T-helper 17 cell (primary cell): ENCODE results near the gene LRRC28. TPM values are rescaled to one million over a fixed set of nuclear protein-coding genes. Genes with fewer than 3 reads are reported as not detected.

ENCODE experiments used
- ATAC-seq: fragments of 150-1000 bp; cut with Tn5 transposase; 2 replicates; pipeline ENCODE4 v1.10.0; 2021; ENCODE audit warnings: mild to moderate bottlenecking, moderate library complexity
- DNase-seq, 3 donors: peaks; one replicate each; pipeline versions ENCODE4 v3.0.0 to v3.0.0-alpha.2; 2020 to 2021
- H3K9me3 ChIP-seq: one replicate; pipeline ENCODE4 v1.7.0; 2013; ENCODE audit warnings: low read length, mild to moderate bottlenecking; ENCODE audit not compliant: control insufficient read depth, poor library complexity, severe bottlenecking
- H3K27ac Mint-ChIP-seq: one replicate; pipeline ENCODE4 v1.8.0; 2022; ENCODE audit warnings: mild to moderate bottlenecking, moderate library complexity, mixed read lengths
- H3K27me3 Mint-ChIP-seq: one replicate; pipeline ENCODE4 v1.8.0; 2022; ENCODE audit warnings: mixed read lengths
- H3K36me3 Mint-ChIP-seq: one replicate; pipeline ENCODE4 v1.8.0; 2022; ENCODE audit warnings: low read depth, mixed read lengths
- H3K4me1 Mint-ChIP-seq: one replicate; pipeline ENCODE4 v1.8.0; 2022; ENCODE audit warnings: mild to moderate bottlenecking, mixed read lengths
- H3K4me3 Mint-ChIP-seq: one replicate; pipeline ENCODE4 v1.8.0; 2022; ENCODE audit warnings: mild to moderate bottlenecking, moderate library complexity, mixed read lengths
- total RNA-seq, 4 donors: library from RNA in 2 of 4; stranded (reverse) in 2 of 4; gene quantifications; one replicate each; pipeline ENCODE4 v1.2.3 and lab custom pipeline; 2022 to 2026

The LRRC28 gene
- total RNA-seq, 2 donors from 2014 or later, result 12.6 to 15.6 TPM

DNA sequence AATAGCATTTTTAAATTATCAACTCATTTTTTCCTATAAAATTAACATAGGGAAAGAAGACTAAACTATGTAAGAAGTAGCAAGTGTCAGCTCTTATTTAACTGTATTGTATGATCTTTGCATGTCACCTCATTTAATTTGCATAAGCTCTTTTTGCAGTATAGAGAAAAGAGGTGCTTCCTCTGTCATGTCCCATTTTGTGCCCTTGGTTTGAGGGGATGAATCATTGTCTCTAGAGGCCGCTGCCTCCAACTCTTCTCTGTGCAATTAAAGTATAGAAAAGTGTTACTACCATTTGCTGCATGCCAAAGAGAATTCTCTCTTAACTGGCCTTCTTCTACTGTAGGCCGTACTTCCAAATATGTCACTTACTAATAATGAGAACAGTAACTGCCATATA lies 93.4 kb downstream of the LRRC28 start:
- H3K9me3 ChIP-seq, result no peaks in the 10 kb centered on the region
- no peak for ATAC-seq
- Mint-ChIP-seq H3K4me3 (no peak overlapping the region), H3K27ac (no peak overlapping the region), H3K4me1 (peaks cover 5% of the 10 kb centered on the region), H3K27me3 (no peaks in the 10 kb centered on the region), H3K36me3 (no peaks in the 10 kb centered on the region)
- no peak for DNase-seq

DNA sequence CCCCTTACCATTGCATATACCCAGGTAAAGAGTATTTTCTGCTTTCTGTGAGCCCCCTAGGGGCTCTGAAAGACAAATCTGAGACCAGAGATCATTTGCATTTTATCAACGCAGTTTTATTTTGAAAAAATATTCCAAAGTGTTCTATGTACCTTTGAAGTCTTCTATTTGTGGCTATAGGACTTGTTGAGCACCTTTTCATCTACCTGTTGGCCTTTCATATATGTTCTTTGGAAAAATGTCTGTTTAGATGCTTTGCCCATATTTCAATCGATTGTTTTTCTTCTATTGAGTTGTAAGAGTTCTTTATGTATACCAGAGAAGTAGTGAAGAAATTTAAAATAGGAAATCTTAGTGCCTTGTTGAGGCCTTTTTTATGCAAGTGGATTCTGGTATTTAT lies 94.0 kb downstream of the LRRC28 start:
- Mint-ChIP-seq H3K27ac (no peak overlapping the region), H3K36me3 (no peaks in the 10 kb centered on the region), H3K27me3 (no peaks in the 10 kb centered on the region), H3K4me3 (no peak overlapping the region), H3K4me1 (peaks cover 5% of the 10 kb centered on the region)
- no peaks in the 10 kb centered on the region for H3K9me3 ChIP-seq
- DNase-seq (no peak), ATAC-seq (no peak)

DNA sequence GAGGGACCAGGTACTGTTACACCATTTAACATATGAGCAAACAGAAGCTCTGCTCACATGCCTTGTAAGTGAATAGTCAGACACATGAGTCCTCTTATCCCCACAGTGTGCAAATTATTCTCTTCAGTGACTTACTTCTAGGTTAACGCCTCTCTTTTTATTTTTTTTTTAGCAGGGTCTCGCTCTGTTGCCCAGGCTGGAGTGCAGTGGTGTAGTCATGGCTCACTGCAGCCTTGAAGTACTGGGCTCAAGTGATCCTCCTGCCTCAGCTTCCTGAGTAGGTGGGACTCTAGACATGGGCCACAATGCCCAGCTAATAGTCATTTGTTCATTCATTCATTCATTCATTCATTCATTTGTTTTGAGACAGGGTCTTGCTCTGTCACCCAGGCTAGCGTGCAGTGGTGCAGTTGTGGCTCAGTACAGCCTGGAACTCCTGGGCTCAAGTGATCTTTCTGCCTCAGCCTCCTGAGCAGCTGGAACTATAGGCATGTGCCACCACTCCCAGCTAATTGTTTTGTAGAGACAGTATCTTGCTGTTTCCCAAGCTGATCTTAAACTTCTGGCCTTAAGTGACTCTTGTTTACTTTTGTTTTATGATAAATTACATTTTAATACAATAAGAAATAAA lies 94.7 kb downstream of the LRRC28 start:
- no peaks in the 10 kb centered on the region for H3K9me3 ChIP-seq
- ATAC-seq, result no peak
- peak overlapping the region; percentile 68 for H3K27ac Mint-ChIP-seq
- H3K27me3 Mint-ChIP-seq, result no peaks in the 10 kb centered on the region
- H3K36me3 Mint-ChIP-seq, result no peaks in the 10 kb centered on the region
- peaks cover 5% of the 10 kb centered on the region for H3K4me1 Mint-ChIP-seq
- H3K4me3 Mint-ChIP-seq, result no peak overlapping the region
- no peak for DNase-seq

DNA sequence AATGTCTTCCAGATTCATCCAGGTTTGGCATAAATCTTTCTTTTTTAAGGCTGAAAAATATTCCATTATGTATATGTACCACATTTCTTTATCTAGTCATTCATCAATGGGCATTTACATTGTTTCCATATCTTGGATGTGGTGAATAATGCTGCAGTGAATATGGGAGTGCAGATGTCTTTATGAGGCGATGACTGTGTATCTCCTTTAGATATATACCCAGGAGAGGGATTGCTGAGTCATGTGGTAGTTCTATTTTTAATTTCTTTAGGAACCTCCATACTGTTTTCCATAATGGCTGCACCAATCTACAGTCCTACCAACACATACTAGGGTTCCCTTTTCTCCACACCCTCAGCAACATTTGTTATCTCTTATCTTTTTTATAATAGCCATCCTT lies 96.3 kb downstream of the LRRC28 start:
- H3K9me3 ChIP-seq, result no peaks in the 10 kb centered on the region
- no peak for ATAC-seq
- no peak for DNase-seq
- no peak overlapping the region for H3K27ac Mint-ChIP-seq
- H3K27me3 Mint-ChIP-seq, result no peaks in the 10 kb centered on the region
- H3K4me3 Mint-ChIP-seq, result no peak overlapping the region
- H3K4me1 Mint-ChIP-seq, result peaks cover 5% of the 10 kb centered on the region
- H3K36me3 Mint-ChIP-seq, result no peaks in the 10 kb centered on the region

DNA sequence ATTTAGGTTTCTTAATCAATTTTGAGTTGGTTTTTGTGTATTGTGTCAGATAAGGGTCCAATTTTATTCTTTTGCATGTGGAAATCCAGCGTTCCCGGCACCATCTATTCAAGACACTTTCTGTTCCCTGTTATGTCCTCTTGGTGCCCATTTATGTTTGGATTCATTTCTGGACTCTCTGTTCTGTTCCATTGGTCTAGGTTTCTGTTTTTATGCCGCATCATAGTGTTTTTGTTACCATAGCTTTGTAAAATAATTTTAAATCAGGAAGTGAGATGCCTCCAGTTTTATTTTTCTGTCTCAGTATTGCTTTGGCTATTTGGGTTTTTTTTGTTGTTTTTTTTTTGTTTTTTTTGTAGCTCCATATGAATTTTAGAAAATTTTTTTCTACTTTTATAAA lies 97.1 kb downstream of the LRRC28 start:
- no peak for ATAC-seq
- no peaks in the 10 kb centered on the region for H3K9me3 ChIP-seq
- no peaks in the 10 kb centered on the region for H3K36me3 Mint-ChIP-seq
- H3K4me3 Mint-ChIP-seq, result no peak overlapping the region
- DNase-seq, result no peak
- H3K4me1 Mint-ChIP-seq, result peaks cover 5% of the 10 kb centered on the region
- no peak overlapping the region for H3K27ac Mint-ChIP-seq
- no peaks in the 10 kb centered on the region for H3K27me3 Mint-ChIP-seq

DNA sequence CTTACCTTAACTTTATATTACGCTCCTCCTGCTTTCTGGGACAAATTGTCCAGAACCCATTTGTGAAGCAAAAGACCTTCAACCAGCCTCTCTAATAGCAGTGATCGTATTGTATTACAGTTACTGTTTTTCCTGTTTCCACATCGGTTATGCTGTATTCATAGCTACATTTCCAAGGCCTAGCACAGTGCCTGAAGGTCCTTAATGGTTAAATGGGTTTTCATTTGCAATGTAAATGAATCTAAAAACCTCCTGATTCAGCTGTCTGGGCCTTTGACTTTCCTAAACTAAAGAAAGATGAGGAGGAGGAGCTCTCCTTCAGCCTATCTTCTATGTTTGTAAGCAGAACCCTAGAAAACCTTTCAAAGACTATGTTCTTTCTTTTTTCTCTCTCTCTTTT lies 99.1 kb downstream of the LRRC28 start:
- no peaks in the 10 kb centered on the region for H3K4me1 Mint-ChIP-seq
- no peaks in the 10 kb centered on the region for H3K36me3 Mint-ChIP-seq
- H3K27ac Mint-ChIP-seq, result no peak overlapping the region
- no peaks in the 10 kb centered on the region for H3K9me3 ChIP-seq
- H3K4me3 Mint-ChIP-seq, result no peak overlapping the region
- H3K27me3 Mint-ChIP-seq, result no peaks in the 10 kb centered on the region
- ATAC-seq (no peak), DNase-seq (no peak)

DNA sequence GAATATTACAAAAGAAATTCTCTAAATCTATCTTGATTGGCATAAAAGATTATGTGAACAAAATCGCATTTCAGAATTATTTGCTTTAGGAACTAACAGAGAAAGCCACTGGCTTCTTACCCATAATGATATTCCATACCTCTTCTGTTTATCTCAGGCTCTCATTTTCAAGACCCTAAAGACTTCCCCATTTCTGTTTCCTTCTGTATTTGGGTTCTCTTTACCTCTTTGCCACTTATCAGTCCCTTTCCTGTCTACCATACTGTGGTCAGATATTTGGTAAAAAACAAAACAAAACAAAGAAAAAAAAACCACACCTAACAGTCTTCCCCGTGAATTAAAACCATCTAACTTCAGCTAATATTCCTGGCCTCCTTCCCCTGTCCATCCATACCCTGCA lies 108.5 kb downstream of the LRRC28 start:
- Mint-ChIP-seq H3K27ac (no peak overlapping the region), H3K4me1 (peaks cover 5% of the 10 kb centered on the region), H3K4me3 (no peak overlapping the region), H3K27me3 (no peaks in the 10 kb centered on the region), H3K36me3 (peaks cover 3% of the 10 kb centered on the region)
- no peaks in the 10 kb centered on the region for H3K9me3 ChIP-seq
- DNase-seq (no peak), ATAC-seq (no peak)

DNA sequence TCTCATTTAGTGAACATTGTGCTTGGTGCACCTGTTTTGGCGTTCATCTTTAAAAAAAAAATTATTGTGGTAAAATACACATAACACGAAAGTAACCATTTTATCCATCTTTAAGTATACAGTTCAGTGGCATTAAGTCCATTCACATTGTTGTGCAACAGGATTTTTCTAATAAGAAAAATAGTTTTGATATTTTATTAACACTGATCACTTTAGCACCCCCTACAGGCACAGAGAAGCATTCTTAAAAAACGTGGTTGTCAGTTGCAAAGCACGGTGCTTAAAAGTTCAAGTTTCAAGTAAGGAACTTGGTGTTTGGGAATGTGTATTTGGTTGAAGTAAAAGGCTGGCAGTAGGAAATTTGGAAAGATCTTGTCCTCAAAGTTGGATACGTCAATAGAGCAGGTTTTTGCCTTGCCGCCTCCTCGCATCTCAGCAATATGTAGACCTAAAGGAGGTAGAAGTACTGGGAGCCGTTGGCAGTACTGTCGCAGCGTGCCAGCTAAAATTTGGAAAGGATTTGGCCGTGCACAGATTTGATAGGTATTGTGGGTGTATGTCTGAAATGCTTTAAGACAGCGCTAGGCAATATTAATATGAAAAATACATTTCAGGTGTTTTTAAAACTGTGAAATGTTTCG lies 110.4 kb downstream of the LRRC28 start:
- peaks cover 3% of the 10 kb centered on the region for H3K9me3 ChIP-seq
- Mint-ChIP-seq H3K36me3 (peaks cover 8% of the 10 kb centered on the region), H3K27ac (no peak overlapping the region), H3K27me3 (no peaks in the 10 kb centered on the region), H3K4me3 (no peak overlapping the region), H3K4me1 (peaks cover 5% of the 10 kb centered on the region)
- DNase-seq, result no peak
- no peak for ATAC-seq

DNA sequence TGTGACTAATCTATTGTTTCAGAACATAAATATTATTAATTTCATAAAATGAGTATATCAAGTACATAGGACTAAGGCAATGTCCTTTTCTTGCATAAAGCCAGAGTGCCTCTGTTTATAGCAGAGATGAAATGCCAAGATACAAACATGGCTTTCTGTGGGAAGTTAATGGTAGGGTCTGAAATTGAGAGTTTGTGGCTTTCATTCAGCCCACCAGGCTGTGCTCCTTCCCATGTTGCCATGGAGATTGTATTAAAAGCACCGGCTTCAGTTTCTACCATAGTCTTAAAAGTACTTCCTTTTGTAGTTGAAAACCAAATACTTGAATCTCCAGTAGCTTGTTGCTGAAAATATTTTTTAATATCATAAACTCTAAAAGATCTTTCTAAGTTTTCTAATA lies 114.0 kb downstream of the LRRC28 start:
- no peak for DNase-seq
- no peak overlapping the region for H3K4me3 Mint-ChIP-seq
- H3K27me3 Mint-ChIP-seq, result no peaks in the 10 kb centered on the region
- H3K27ac Mint-ChIP-seq, result no peak overlapping the region
- no peaks in the 10 kb centered on the region for H3K4me1 Mint-ChIP-seq
- H3K36me3 Mint-ChIP-seq, result peaks cover 9% of the 10 kb centered on the region
- peaks cover 3% of the 10 kb centered on the region for H3K9me3 ChIP-seq
- no peak for ATAC-seq

DNA sequence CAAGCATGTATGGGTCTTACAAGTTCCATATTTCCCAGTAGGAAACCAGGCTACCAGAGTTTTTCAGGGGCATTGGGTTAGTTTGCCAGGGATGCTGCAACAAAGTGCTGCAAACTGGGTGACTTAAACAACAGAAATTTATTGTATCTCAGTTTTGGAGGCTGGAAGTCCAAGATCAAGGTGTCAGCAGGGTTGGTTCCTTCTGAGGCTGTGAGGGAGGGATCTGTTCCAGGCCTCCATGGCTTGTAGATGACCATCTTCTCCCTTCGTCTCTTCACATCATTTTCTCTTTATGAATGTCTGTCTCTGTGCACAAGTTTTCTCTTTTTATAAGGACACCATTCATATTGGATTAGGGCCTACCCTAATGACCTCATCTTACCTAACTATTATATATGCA lies 114.7 kb downstream of the LRRC28 start:
- Mint-ChIP-seq H3K36me3 (peaks cover 9% of the 10 kb centered on the region), H3K27ac (no peak overlapping the region), H3K4me3 (no peak overlapping the region), H3K4me1 (no peaks in the 10 kb centered on the region), H3K27me3 (no peaks in the 10 kb centered on the region)
- DNase-seq (no peak), ATAC-seq (no peak)
- H3K9me3 ChIP-seq, result peaks cover 3% of the 10 kb centered on the region

DNA sequence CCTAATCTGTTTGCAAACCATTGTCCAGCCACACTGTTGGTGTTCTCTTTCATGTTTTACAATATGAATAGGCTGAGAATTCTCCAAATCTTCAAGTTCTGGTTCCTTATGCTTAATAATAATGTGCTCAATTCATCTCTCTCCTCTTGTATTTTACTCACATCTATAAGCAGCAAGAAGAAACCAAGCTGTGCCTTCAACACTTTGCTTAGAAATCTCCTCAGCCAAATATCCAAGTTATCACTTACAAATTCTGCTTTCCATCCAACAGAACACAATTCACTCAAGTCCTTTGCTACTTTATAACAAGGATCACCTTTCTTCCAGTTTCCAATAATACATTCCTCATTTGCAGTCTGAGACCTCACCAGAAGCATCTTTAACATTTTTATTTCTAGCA lies 117.5 kb downstream of the LRRC28 start:
- no peaks in the 10 kb centered on the region for H3K27me3 Mint-ChIP-seq
- no peak for DNase-seq
- no peak overlapping the region for H3K4me3 Mint-ChIP-seq
- no peak overlapping the region for H3K27ac Mint-ChIP-seq
- H3K9me3 ChIP-seq, result peaks cover 3% of the 10 kb centered on the region
- peaks cover 7% of the 10 kb centered on the region for H3K36me3 Mint-ChIP-seq
- no peak for ATAC-seq
- no peaks in the 10 kb centered on the region for H3K4me1 Mint-ChIP-seq

DNA sequence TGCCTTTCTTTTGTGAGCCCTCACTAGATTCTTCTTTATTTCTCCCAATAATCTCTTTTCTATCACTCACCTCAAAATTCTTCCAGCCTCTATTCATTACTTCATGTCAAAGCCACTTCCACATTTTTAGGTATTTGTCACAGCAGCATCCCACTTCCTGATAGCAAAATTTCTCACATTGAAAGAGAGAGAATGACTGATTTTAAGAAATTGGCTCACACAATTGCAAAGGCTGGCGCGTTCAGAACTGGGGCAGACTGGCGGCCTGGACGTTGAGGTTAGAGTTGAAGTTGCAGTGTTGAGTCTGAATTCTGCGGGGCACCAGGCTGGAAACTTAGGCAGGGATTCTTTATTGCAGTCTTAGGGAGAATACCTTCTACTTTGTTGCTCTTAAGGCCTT lies 117.9 kb downstream of the LRRC28 start:
- Mint-ChIP-seq H3K27me3 (no peaks in the 10 kb centered on the region), H3K4me3 (no peak overlapping the region), H3K36me3 (peaks cover 7% of the 10 kb centered on the region), H3K4me1 (no peaks in the 10 kb centered on the region), H3K27ac (no peak overlapping the region)
- peaks cover 3% of the 10 kb centered on the region for H3K9me3 ChIP-seq
- ATAC-seq (no peak), DNase-seq (no peak)

DNA sequence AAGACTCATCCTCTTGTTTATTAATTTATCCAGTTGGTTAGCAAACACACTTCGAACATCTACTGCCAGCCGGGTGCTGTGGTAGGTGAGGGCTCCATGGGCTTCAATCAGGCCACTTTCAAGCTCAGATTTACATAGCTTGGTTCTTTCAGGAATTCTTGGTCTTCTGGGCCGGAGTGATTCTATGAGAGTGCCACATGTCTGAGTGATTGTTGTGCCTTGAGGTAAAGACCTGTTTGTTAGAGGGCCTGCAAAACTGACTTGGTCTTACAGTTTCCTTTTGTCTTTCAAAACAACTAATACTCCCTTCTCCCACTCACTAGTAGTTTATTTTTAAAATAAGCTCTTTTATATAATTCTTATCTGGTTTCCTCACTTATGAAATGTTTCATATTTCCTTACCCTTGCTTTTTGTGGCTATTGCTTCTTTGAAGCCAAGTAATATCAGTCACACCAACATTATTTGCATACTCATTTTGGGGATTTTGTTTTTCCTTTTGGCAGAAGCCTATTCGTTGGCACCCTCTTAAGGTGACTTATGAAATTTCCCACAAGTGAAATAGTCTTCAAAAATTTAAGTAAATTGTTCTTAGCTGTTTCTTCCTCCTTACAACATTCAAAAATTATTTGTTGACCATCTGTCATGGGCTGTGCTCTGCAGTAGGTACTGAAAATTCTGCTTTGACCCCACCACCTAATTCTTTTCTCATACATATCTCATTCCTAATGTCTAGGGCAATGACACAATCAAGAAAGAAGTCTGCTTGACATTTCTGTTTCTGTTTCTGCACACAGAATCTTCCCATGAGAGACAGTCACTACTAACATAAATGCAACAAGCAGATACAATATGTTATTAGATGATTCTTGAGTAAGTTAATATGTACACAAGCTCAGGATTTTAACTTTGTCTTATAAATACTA lies 120.2 kb downstream of the LRRC28 start:
- no peaks in the 10 kb centered on the region for H3K27me3 Mint-ChIP-seq
- no peak for DNase-seq

More for the DNA sequence above, 120.2 kb downstream of the LRRC28 start:
- Mint-ChIP-seq H3K4me3 (no peak overlapping the region), H3K36me3 (peaks cover 5% of the 10 kb centered on the region), H3K4me1 (no peaks in the 10 kb centered on the region), H3K27ac (peak overlapping the region; percentile 19)
- H3K9me3 ChIP-seq, result no peaks in the 10 kb centered on the region
- no peak for ATAC-seq
